ENCODE results near the gene PPP1R1C.

DNA sequence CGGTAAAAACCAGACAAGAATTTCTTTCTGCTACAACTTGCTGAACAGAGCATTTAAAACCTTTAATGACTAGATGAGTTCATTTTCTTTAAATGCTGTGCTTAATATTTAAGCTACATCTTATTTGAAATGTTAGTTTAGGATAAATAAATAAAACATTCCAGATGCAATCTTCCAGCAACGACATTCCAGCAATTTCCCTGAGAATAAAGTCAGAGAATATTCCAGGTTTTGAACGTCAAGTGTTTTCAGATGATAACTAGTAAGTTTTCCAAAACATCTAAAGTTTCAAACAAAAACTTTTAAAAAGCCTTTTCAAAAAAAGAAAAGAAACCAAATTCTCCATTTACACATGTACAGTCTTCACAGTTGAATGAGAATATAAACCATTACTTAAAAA, 104.8 kb downstream of the PPP1R1C start:
- TF ChIP-seq, protein P1, sequence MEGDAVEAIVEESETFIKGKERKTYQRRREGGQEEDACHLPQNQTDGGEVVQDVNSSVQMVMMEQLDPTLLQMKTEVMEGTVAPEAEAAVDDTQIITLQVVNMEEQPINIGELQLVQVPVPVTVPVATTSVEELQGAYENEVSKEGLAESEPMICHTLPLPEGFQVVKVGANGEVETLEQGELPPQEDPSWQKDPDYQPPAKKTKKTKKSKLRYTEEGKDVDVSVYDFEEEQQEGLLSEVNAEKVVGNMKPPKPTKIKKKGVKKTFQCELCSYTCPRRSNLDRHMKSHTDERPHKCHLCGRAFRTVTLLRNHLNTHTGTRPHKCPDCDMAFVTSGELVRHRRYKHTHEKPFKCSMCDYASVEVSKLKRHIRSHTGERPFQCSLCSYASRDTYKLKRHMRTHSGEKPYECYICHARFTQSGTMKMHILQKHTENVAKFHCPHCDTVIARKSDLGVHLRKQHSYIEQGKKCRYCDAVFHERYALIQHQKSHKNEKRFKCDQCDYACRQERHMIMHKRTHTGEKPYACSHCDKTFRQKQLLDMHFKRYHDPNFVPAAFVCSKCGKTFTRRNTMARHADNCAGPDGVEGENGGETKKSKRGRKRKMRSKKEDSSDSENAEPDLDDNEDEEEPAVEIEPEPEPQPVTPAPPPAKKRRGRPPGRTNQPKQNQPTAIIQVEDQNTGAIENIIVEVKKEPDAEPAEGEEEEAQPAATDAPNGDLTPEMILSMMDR (IDR thresholded peaks at IDR 0.05): no peak
- no peak for TF ChIP-seq EZH2 (IDR thresholded peaks at IDR 0.05; ENCODE audit: borderline replicate concordance, insufficient read depth, low read depth, low read length, poor library complexity, severe bottlenecking)
